Stimulated activated CD4-positive, alpha-beta T cell treated with anti-CD3 and anti-CD28 coated beads, Interleukin-1b, Interleukin-23, amount 100 ng/mL, for 4 hours (primary cell): ENCODE measurements around the gene RHOV.

Experiments used
- DNase-seq, 2 donors: peaks; one replicate each; pipeline ENCODE4 v3.0.0-alpha.2; 2020; ENCODE audit warnings: low read depth in 2 of 2

Gene RHOV

DNA sequence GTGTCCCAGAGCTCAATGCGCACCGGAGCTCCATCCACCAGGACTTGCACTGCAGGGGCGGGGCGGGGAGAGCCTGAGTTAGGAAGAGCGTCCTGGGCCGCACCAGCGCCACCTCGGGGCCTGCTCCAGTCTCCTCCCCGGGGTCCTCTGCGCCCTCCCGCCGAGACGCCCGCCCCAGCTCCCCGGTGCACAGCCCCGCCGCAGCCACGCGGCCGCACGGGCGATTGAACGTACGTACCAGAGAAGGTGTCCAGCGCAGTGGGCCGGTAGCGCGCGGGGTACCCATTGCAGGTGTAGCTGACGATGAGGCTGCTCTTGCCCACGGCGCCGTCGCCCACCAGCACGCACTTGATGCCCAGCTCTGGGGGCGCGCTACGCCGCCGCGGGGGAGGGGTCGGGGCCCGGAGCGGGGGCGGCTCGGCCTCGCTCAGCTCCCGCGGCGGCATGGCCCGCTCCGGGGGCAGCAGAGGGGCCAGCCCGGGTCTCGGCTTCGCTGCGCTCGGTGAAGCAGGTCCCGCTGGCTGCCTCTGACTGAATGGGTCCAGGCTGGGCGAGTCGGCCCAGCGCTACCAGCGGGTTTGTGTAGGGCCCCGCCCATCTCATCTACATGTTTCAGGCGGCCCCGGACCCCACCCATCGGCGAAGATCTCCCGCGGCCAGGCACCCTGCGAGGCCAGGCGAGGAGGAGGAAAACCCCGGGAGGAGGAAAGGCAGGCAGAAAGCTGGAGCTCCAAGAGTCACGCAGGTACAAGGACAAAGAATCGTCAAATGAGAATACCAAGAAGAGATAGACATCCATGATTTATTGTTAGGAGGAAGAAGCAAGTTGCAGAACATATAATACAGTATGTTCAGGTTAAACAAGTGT lies at the start of gene RHOV:
TSS of gene RHOV (minus strand) at position 541 of the 868 bp plus-strand sequence. CDS start at position 446, 95 bp downstream.
- DNase-seq: peak; percentile 27 to 45

DNA sequence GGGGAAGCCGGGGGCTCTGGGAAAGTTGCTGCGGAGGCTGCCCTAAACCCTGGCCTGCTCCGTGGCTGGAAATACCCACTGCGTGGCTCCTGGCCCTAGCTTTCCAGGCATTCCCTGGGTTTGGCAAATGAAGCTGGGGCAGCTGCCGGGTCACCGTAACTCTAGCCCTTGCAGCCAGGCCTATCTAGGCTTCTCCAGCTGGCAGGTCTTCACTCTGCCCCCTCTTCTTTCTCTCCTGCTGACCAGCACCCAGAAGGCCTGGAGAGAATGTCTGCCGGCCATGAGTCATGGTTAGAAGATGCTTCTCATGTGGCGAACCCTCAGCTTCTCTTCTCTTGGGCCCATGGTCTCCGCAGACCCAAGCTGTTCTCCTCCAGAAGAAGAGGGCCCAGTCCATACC lies 49.5 kb upstream of the RHOV start:
- DNase-seq: no peak

GRCh38 chr15:40922608-40923005 lies 48.6 kb upstream of the RHOV start:
- DNase-seq: no peak

- no peak for DNase-seq
Measured at GRCh38 chr15:40921949-40922607, 48.0 kb upstream of the RHOV start.

DNA sequence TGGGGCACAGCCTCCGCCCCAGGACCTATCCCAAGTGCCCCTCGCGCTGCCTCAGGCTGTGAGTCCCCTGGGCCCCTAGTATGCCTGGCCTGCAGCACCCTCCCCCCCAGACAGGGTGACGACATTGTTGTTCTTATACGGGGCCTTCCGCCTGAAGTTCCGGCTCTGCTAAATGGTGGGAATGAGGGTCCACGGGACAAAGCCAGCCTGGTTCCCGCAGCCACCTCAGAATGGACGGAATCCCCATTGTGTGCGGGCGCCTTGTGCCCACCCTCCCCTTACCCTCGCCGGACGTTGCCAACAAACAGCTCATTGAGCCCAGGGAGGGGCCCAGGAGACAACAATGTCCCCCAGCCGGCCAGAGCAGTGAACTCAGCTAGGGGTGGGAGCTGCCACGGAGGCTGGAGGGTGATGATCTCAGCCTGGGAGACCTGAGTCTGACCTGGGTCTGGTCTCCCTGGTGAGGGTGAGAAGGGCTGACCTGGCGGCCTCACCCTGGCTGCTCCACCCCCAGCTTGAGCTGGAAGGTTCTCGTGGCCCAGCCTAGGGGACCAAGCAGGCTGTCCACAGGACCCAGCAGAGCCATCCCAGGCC lies 44.9 kb upstream of the RHOV start:
- DNase-seq: no peak

DNA sequence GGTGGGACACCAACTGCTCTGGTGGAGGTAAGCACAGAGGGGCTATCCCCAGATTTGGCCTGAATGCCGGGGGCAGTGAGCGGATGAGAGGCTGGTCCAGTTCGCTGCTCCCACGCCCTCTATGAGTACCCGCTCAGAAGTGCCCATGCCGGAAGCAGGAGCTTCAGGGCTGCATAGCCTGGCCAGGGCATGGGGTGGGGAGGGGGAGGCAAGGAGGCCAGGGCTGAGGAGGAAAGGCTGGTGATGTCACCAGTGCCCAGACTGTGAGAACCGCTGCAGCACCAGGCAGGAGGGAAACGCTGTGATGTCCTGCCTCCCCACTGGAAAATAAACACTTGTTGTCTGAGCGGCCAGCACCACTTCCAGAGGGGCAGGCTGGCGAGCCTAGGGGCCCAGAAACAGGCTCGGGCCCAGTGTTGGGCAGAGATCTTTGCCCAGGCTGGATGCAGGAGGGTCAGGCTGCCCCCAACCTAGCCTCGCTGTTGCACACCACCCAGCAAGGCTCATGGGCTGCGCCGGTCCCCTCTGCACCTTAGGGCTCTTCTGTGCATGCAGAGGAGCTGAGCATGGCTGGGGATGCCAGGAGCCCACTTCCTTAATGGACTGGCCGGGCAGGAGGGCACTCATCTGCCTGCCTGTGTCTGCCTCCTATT lies 44.2 kb upstream of the RHOV start:
- no peak for DNase-seq

- no peak for DNase-seq
Measured at GRCh38 chr15:40917585-40917984, 43.6 kb upstream of the RHOV start.

- no peak for DNase-seq
Measured at GRCh38 chr15:40915679-40916078, 41.6 kb upstream of the RHOV start.

DNA sequence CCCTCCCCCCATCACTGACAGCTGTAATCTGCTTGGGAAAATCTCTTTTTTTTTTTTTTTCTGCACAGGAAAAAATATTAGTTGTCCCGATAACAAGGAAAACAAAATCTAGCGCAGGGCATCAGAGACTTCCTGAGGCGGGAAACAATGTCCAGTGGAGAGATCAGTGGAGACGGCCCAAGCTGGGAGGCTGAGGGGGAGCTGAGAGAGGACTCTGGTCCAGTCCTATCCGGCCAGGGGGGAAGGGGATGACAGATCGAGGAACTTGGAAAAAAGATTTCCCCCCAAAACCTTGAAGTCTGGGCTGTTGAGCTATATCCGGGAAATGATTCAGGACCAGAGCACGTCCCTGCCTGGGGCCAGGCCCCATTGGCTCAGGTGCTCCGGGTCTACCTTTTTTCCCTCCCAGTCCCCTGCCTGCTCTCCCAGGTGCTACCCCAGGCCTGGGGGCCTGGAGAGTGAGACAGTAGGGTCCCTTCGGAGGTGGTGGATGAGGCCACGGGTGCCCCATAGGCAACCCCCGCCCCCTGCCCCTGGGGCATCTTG lies 41.2 kb upstream of the RHOV start:
- DNase-seq: no peak

- DNase-seq: no peak
Measured at GRCh38 chr15:40914486-40914885, 40.5 kb upstream of the RHOV start.

- DNase-seq: no peak
Measured at GRCh38 chr15:40914013-40914412, 40.0 kb upstream of the RHOV start.

DNA sequence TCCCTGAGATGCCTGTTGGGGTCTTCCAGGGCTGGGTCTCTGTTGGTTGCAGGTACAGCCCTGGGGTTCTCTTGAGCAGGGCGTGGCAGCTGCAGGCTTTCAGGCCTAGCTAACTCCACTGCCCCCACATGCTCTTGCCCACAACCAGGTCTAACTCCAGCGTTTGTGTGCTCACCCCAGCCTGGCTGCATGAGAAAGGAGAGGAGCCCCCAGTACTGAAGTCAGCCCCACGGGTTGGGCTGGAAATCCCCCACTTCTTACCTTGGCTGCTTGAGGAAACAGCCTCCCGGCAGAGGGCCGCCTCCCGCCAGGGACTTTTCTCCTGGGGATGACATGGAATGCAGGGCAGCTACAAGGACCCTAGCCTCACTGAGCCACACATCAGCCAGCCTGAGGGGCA lies 38.4 kb upstream of the RHOV start:
- no peak for DNase-seq

DNA sequence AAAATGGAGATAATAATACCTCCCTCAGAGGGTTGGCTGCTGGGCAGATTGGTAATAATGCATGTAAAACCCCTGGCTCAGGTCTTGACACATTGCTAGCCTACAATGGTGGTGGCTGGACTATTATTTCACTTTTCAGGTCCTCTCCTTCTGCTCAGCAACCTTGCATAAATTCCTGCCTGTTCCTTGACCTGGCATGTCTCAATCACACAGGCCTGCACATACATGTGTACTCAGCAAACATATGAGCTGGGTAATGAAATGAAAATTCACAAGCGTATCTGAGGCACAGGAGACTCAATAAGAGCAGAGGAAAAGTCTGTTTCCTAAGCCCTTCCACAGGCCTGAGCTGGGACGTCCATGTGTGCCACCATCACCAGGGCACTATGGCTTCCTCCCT lies 37.7 kb upstream of the RHOV start:
- no peak for DNase-seq

DNA sequence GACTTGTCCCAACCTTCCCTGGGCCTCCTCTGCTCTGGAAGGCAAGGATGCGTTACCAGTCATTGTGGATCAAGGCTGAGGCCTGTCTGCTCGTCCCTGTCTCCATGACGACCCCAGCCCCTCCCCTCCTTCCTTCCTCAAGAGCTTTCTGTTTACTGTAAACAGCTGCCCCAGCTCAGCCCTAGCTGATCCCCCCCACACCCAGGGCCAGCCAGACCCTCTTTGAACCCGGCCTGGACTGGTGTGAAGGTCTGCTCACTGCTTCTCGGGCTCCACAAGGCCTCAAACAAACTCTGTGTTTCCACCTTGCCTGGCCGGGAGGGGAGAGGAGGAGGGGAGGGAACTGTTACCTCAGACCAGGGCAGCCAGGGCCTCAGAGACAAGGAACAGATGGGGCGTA lies 37.1 kb upstream of the RHOV start:
- no peak for DNase-seq

DNA sequence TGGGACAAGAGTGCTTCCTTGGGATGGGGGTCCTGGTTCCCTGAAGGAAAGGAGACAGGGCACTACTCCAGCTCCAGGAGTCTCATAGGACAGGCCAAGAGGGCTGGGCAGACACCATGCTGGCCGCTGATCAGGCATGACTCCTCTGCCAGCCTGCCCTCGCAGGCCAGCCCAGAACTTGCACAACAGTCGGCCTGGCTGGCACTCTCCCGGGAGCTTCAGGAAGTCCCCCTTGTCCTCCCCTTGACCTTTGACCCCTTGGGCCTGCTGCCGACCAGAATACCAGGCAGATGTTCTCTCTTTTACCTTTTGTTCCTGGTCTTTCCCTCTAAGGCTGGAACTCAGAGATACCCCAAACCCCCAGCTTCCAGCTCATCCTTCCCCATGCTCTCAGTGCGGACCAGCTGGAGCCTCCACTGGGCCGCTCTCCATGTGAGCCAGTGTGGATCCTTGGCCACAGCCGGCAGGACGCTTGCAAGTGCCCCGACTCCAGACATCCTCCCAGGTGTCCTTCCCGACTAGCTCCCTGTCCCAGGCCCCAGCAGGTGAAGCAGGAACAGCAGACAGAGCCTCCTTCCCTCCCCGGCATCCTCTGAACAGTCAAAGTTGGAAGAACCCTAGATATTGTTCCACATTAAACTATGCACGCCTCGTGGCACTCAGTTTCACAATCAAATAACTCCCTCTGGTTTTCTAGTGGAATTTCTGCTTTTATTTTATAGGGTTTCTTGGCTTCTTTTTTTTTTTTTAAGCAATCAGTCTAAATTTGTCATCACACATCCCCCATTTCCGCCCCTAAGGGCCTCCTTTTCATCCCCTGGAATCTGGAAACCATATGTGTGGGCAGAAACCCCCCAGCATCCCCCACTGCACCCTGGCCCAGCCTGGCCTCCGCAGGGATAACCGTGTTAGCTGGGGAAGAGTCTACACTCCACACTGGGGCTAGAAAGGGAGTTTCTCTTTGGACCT lies 35.9 kb upstream of the RHOV start:
- no peak for DNase-seq

- no peak for DNase-seq
Measured at GRCh38 chr15:40908095-40908494, 34.1 kb upstream of the RHOV start.

DNA sequence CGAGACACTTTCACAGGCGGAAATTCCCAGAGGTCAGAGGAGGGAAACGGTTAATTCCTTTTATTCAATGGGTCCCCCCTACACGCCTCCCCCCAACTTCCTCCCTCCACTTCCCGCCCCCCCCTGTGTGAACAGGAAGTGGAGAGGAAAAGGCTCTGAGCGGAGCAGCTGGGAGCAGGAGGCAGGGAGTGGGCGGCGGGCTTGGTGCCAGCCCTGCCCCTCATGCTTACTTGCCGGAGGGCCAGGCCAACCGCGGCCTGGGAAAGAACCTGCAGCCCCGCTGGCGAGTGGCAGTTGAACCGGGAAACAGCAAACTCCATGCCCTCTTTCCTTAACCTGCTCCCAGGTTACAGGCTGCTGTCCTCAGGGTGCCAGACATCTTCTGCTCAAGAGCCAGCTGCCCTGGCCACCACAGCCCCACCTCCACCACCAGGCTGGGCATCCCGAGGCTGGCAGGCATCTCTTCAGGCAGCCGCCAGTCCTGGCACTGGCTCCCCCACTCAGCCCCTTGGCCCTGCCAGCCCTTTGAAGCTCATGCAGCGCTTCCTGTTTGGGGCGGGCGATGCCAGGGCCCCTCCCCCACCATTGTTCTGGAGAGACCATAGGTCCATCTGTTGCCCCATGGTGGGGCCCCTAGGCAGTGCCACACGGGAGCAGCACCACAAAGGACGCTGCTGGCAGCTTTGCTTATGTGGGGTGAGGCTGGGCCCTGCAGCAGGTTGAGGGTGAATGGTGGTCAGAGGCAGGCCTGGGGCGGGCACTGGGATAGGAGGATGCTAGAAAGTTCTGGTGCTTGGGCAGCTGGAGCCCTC lies 33.2 kb upstream of the RHOV start:
- peak in 1 of 2 donors; percentile 36 for DNase-seq

- peak; percentile 60 to 76 for DNase-seq
Measured at GRCh38 chr15:40906091-40906990, 32.3 kb upstream of the RHOV start.
